Gastroesophageal sphincter (tissue), 3 donors: ENCODE results near the gene MAGEB2.

Source experiments
- CTCF ChIP-seq, 4 experiments: fragments of 200-600 bp in 2 of 4; fragments of 450-650 bp in 2 of 4; sonication (generic) in 1 of 4; IDR thresholded peaks; one replicate each; pipeline ENCODE4 v1.5.1; 2017 to 2019; ENCODE audit warnings: antibody characterized with exemption in 4 of 4, mild to moderate bottlenecking in 2 of 4, moderate library complexity in 2 of 4
- POLR2A ChIP-seq, 2 donors: fragments of 450-650 bp; IDR thresholded peaks; one replicate each; pipeline ENCODE4 v1.6.1; 2017; ENCODE audit warnings: antibody characterized with exemption in 2 of 2, mild to moderate bottlenecking in 2 of 2, moderate library complexity in 1 of 2
- POLR2AphosphoS5 ChIP-seq: sonication (generic); formaldehyde crosslinking; IDR thresholded peaks from one replicate; pipeline ENCODE4 v1.6.1; 2017; ENCODE audit warnings: antibody characterized with exemption

- no peak for TF ChIP-seq CTCF (IDR thresholded peaks at IDR 0.05)
- no peak for TF ChIP-seq POLR2AphosphoS5
- TF ChIP-seq POLR2A (IDR thresholded peaks at IDR 0.05), result no peak
Observed at GRCh38 chrX:30196322-30196721, 19.0 kb upstream of the MAGEB2 start.
